ENCODE results near the gene SLC41A2. TPM values are rescaled to one million over a fixed set of nuclear protein-coding genes. Genes with fewer than 3 reads are reported as not detected.

The SLC41A2 gene
- total and polyA plus RNA-seq, 2 donors: 3.8 to 14.7 TPM

DNA sequence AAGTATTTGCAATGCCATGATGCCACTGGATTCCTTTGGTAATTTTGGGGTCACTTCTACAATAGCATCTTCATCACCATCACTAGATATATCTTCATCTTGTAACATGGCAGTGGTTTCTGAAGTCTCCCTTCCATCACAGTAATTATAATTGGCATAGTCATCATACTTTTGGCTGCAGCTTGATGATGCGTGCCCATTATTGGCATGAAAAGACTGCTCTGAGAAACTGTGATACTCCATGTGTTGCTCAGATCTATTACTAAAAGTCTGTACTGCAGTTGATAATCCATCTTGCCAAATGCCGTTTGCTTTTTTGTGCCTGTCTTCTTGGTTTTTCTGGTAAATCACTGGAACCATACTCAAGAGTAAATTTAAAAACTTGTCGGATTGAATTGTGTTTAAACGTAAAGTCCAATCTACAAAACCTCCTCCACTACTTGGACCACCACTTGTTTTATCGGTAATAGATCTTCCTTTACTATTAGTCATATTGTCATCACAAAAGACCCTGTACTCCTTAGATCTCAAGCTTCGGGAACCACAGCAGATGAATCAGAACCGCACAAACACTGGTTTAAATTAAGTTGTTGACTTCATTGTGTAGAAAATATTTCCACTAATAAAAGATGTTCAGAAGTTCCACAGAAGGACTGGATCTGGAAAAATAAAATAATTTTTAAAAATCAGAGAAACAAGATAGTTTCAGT lies 29.9 kb downstream of the SLC41A2 start:
- H3K9me3 ChIP-seq (ENCODE audit: control insufficient read depth in 2 of 2, insufficient read depth in 1 of 2, low read length in 1 of 2): no peaks in the 10 kb centered on the region
- H3K4me3 ChIP-seq (ENCODE audit: low read length in 2 of 2): no peak overlapping the region
- no peak overlapping the region for H3K27ac ChIP-seq (ENCODE audit: low read depth in 1 of 2, low read length in 1 of 2)
- no peaks in the 10 kb centered on the region for H3K36me3 ChIP-seq (ENCODE audit: control insufficient read depth in 2 of 2, insufficient read depth in 2 of 2, low read length in 1 of 2)
- DNase-seq (ENCODE audit: low read depth in 6 of 9, low spot score in 9 of 9): no peak
- 97% methylated on average over 7 of the region's 7 CpGs for WGBS
- no peaks in the 10 kb centered on the region for H3K4me1 ChIP-seq (ENCODE audit: control insufficient read depth in 2 of 2, insufficient read depth in 2 of 2, low read length in 2 of 2)
- no peaks in the 10 kb centered on the region for H3K27me3 ChIP-seq (ENCODE audit: control insufficient read depth in 2 of 2, insufficient read depth in 1 of 2, low read length in 1 of 2)

DNA sequence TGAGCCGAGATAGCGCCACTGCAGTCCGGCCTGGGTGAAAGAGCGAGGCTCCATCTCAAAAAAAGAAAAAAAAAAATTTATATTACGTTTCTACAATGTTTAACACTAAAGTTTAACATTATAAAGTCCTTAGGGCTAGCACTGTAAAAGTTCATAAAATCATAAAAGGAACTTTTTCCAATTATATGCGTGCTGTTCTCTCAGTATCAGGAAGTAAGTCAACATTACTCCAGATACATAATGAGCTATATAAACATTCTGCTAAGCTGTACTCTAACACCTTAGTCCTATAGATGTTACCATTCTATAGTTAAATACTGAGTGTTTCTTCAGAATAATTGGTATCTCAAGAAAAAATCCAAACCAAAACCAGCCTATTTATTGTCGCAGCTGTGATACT lies 32.6 kb downstream of the SLC41A2 start:
- 97% methylated on average over 7 of the region's 7 CpGs for WGBS
- no peaks in the 10 kb centered on the region for H3K9me3 ChIP-seq (ENCODE audit: control insufficient read depth in 2 of 2, insufficient read depth in 1 of 2, low read length in 1 of 2)
- no peak overlapping the region for H3K27ac ChIP-seq (ENCODE audit: low read depth in 1 of 2, low read length in 1 of 2)
- H3K36me3 ChIP-seq (ENCODE audit: control insufficient read depth in 2 of 2, insufficient read depth in 2 of 2, low read length in 1 of 2): no peaks in the 10 kb centered on the region
- no peaks in the 10 kb centered on the region for H3K27me3 ChIP-seq (ENCODE audit: control insufficient read depth in 2 of 2, insufficient read depth in 1 of 2, low read length in 1 of 2)
- H3K4me1 ChIP-seq (ENCODE audit: control insufficient read depth in 2 of 2, insufficient read depth in 2 of 2, low read length in 2 of 2): no peaks in the 10 kb centered on the region
- no peak for DNase-seq (ENCODE audit: low read depth in 6 of 9, low spot score in 9 of 9)
- no peak overlapping the region for H3K4me3 ChIP-seq (ENCODE audit: low read length in 2 of 2)

DNA sequence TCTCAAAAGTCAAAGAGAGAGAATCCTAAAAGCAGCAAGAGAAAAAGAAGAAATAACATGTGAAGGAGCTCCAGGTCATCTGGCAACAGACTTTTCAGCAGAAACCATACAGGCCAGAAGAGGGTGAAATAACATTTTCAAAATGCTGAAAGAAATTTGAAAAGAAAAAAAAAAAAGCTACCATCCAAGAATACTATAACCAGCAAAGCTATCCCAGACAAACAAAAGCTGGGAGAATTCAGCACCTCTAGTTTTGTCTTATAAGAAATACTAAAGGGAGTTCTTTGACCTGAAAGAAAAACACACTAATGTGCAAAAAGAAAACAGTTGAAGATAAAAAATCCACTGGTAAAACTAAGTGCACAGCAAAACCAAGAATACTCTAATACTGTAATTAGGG lies 36.8 kb downstream of the SLC41A2 start:
- H3K36me3 ChIP-seq (ENCODE audit: control insufficient read depth in 2 of 2, insufficient read depth in 2 of 2, low read length in 1 of 2): no peaks in the 10 kb centered on the region
- H3K4me1 ChIP-seq (ENCODE audit: control insufficient read depth in 2 of 2, insufficient read depth in 2 of 2, low read length in 2 of 2): no peaks in the 10 kb centered on the region
- no peaks in the 10 kb centered on the region for H3K27me3 ChIP-seq (ENCODE audit: control insufficient read depth in 2 of 2, insufficient read depth in 1 of 2, low read length in 1 of 2)
- no peak overlapping the region for H3K27ac ChIP-seq (ENCODE audit: low read depth in 1 of 2, low read length in 1 of 2)
- no peak for DNase-seq (ENCODE audit: low read depth in 6 of 9, low spot score in 9 of 9)
- H3K4me3 ChIP-seq (ENCODE audit: low read length in 2 of 2): no peak overlapping the region
- no peaks in the 10 kb centered on the region for H3K9me3 ChIP-seq (ENCODE audit: control insufficient read depth in 2 of 2, insufficient read depth in 1 of 2, low read length in 1 of 2)

- no peaks in the 10 kb centered on the region for H3K9me3 ChIP-seq (ENCODE audit: control insufficient read depth in 2 of 2, insufficient read depth in 1 of 2, low read length in 1 of 2)
Measured at GRCh38 chr12:104911942-104912341, 46.1 kb downstream of the SLC41A2 start.

DNA sequence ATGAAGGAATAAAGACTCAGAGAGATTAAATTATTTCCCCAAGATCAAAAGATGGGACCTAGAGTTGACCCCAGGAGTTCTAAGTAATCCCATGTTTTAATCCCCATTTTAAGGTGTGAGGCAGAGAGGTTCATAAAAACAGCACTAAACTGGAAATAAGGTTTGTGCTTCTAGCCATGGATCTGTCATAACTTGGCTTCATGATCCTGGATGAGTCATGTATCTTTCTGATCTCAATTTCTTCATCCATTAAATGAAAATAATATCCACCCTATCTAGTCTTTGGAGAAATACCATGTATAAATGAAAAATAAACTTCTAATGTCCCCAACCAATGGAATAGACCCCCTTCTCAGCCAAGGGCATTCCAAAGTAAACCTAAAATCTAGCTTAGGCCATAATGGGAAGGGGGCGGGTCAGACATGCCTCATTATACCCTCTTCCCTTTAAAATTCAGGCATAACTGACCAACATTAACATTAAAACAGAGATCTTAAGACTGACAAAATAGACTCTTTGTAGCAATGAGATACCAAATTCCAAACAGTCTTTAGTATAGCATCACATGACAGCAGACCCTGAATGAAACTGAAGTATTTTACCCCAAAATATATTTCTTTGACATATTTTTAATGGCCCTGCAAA lies 47.8 kb downstream of the SLC41A2 start:
- DNase-seq (ENCODE audit: low read depth in 6 of 9, low spot score in 9 of 9): no peak
- H3K4me3 ChIP-seq (ENCODE audit: low read length in 2 of 2): no peak overlapping the region
- WGBS: 94% methylated on average over 1 of the region's 1 CpG

More at GRCh38 chr12:104911942-104912341, 46.1 kb downstream of the SLC41A2 start:
- Histone ChIP-seq H3K27me3 (ENCODE audit: control insufficient read depth in 2 of 2, insufficient read depth in 1 of 2, low read length in 1 of 2) (no peaks in the 10 kb centered on the region), H3K27ac (ENCODE audit: low read depth in 1 of 2, low read length in 1 of 2) (no peak overlapping the region), H3K36me3 (ENCODE audit: control insufficient read depth in 2 of 2, insufficient read depth in 2 of 2, low read length in 1 of 2) (no peaks in the 10 kb centered on the region), H3K4me1 (ENCODE audit: control insufficient read depth in 2 of 2, insufficient read depth in 2 of 2, low read length in 2 of 2) (no peaks in the 10 kb centered on the region), H3K4me3 (ENCODE audit: low read length in 2 of 2) (no peak overlapping the region)
- WGBS: 97% methylated on average over 4 of the region's 4 CpGs
- DNase-seq (ENCODE audit: low read depth in 6 of 9, low spot score in 9 of 9): no peak

DNA sequence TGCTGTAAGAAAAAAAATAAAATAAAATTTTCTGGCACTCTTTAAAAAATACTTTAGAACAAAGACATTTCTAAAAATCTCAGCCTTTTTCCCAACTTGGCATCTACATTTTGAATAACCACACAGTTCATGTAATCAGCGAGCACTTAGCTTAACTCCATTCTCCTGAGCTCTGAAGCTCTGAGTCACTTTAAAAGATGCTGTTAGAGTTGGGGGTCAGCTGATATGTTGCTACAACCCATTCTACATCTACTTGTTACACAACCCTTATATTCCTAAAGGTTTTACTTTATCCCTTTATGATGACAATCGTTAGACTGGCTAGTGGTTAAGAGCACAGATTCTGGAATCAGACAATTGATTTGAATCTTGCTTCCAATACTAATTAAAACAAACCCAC lies 48.3 kb downstream of the SLC41A2 start:
- no peaks in the 10 kb centered on the region for H3K36me3 ChIP-seq (ENCODE audit: control insufficient read depth in 2 of 2, insufficient read depth in 2 of 2, low read length in 1 of 2)
- DNase-seq (ENCODE audit: low read depth in 6 of 9, low spot score in 9 of 9): no peak
- no peak overlapping the region for H3K4me3 ChIP-seq (ENCODE audit: low read length in 2 of 2)
- no peaks in the 10 kb centered on the region for H3K9me3 ChIP-seq (ENCODE audit: control insufficient read depth in 2 of 2, insufficient read depth in 1 of 2, low read length in 1 of 2)
- H3K27me3 ChIP-seq (ENCODE audit: control insufficient read depth in 2 of 2, insufficient read depth in 1 of 2, low read length in 1 of 2): no peaks in the 10 kb centered on the region
- H3K27ac ChIP-seq (ENCODE audit: low read depth in 1 of 2, low read length in 1 of 2): no peak overlapping the region
- 90% methylated on average over 2 of the region's 2 CpGs for WGBS
- H3K4me1 ChIP-seq (ENCODE audit: control insufficient read depth in 2 of 2, insufficient read depth in 2 of 2, low read length in 2 of 2): no peaks in the 10 kb centered on the region

More for the DNA sequence above, 47.8 kb downstream of the SLC41A2 start:
- no peak overlapping the region for H3K27ac ChIP-seq (ENCODE audit: low read depth in 1 of 2, low read length in 1 of 2)
- H3K27me3 ChIP-seq (ENCODE audit: control insufficient read depth in 2 of 2, insufficient read depth in 1 of 2, low read length in 1 of 2): no peaks in the 10 kb centered on the region
- H3K4me1 ChIP-seq (ENCODE audit: control insufficient read depth in 2 of 2, insufficient read depth in 2 of 2, low read length in 2 of 2): no peaks in the 10 kb centered on the region
- no peaks in the 10 kb centered on the region for H3K9me3 ChIP-seq (ENCODE audit: control insufficient read depth in 2 of 2, insufficient read depth in 1 of 2, low read length in 1 of 2)
- no peaks in the 10 kb centered on the region for H3K36me3 ChIP-seq (ENCODE audit: control insufficient read depth in 2 of 2, insufficient read depth in 2 of 2, low read length in 1 of 2)

Other genes starting within 250 kb of the SLC41A2 start
- gene NOPCHAP1, start 28.0 kb upstream of the SLC41A2 start, total RNA-seq: 29.6 TPM
- gene NOPCHAP1, start 28.0 kb upstream of the SLC41A2 start, polyA plus RNA-seq: 15.5 TPM
- 0.24 TPM for gene ALDH1L2, start 126.2 kb upstream of the SLC41A2 start, total RNA-seq
- 0.55 TPM for gene ALDH1L2, start 126.2 kb upstream of the SLC41A2 start, polyA plus RNA-seq
- gene WASHC4, start 149.4 kb upstream of the SLC41A2 start, total RNA-seq: 34.9 TPM
- gene WASHC4, start 149.4 kb upstream of the SLC41A2 start, polyA plus RNA-seq: 28.4 TPM

Data from thymus (tissue), 11 donors.